ENCODE results near the gene CHMP4B. TPM values are rescaled to one million over a fixed set of nuclear protein-coding genes. Genes with fewer than 3 reads are reported as not detected.

CHMP4B gene
- total RNA-seq, 1 experiment from 2014 or later: 68.9 TPM

DNA sequence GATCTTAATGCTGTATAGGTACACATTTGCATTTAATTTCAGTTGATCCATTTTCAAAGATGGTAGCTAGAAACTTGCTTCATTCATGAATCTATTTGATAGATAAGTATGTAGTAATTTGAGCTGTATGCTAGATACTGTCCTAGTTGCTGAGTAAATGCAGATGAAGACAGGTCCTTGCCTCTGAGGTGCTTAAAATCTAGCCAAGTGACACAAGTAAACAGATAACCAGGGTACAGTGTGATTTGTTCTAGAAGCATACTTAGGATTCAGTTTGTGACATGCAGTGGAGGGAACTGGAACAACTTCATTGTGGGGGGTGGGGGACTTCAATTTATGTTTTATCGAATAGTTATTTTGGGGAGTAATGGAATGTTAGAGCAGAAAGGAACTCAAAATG lies 9.2 kb downstream of the CHMP4B start:
- TF ChIP-seq, protein P1, sequence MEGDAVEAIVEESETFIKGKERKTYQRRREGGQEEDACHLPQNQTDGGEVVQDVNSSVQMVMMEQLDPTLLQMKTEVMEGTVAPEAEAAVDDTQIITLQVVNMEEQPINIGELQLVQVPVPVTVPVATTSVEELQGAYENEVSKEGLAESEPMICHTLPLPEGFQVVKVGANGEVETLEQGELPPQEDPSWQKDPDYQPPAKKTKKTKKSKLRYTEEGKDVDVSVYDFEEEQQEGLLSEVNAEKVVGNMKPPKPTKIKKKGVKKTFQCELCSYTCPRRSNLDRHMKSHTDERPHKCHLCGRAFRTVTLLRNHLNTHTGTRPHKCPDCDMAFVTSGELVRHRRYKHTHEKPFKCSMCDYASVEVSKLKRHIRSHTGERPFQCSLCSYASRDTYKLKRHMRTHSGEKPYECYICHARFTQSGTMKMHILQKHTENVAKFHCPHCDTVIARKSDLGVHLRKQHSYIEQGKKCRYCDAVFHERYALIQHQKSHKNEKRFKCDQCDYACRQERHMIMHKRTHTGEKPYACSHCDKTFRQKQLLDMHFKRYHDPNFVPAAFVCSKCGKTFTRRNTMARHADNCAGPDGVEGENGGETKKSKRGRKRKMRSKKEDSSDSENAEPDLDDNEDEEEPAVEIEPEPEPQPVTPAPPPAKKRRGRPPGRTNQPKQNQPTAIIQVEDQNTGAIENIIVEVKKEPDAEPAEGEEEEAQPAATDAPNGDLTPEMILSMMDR (conservative IDR thresholded peaks at IDR 0.05; ENCODE audit: low read depth, low read length): no peak
- TF ChIP-seq EZH2 (IDR thresholded peaks at IDR 0.05; ENCODE audit: borderline replicate concordance, low read depth, low read length, poor library complexity, severe bottlenecking): no peak
- ChIA-PET POLR2A (ENCODE audit: low non-redundant PET) (no interaction called here), CTCF (no interaction called here)

DNA sequence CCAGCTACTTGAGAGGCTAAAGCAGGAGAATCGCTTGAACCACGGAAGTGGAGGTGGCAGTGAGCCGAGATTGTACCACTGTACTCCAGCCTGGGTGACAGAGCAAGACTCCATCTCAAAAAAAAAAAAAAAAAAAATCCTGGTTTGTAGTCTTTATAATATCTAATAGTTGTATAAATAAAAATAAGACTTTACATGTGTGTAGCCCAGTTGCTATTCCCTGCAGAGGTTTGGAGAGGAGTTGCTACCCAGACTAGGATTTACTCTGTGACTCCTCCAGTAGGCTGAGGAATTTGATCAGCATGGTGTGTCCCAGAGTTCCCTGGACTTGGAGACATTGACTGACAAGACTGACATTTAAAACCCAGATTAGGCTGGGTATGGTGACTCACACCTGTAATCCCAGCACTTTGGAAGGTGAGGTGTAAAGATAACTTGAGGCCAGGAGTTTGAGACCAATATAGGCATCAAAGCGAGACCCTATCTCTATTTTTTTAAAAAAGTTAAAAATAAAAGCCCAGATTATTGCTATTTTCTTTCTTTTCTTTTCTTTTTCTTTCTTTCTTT lies 10.2 kb downstream of the CHMP4B start:
- Histone ChIP-seq H3K9me3 (ENCODE audit: low read depth, low read length, poor library complexity, severe bottlenecking) (no peaks in the 10 kb centered on the region), H3K4me1 (ENCODE audit: insufficient read depth, low read length, poor library complexity, severe bottlenecking) (no peaks in the 10 kb centered on the region), H3K27me3 (replicated peaks; ENCODE audit: insufficient read depth, low read depth, low read length, poor library complexity) (no peaks in the 10 kb centered on the region), H3K4me3 (ENCODE audit: low read depth, low read length, poor library complexity, severe bottlenecking) (no peak overlapping the region), H3K36me3 (ENCODE audit: insufficient read depth, low read length, poor library complexity, severe bottlenecking) (no peaks in the 10 kb centered on the region), H3K27ac (ENCODE audit: low read depth, low read length, poor library complexity, severe bottlenecking) (no peak overlapping the region)
- BruUV-seq (replicated peaks): no TSS peak
- DNase-seq (ENCODE audit: low spot score): no peak
- ChIA-PET POLR2A (ENCODE audit: low non-redundant PET) (no interaction called here), CTCF (no interaction called here)
- intact Hi-C loops (cut with micrococcal nuclease; ENCODE audit: unreplicated experiment): no loop called here
- TF ChIP-seq EZH2 (IDR thresholded peaks at IDR 0.05; ENCODE audit: borderline replicate concordance, low read depth, low read length, poor library complexity, severe bottlenecking): no peak
- TF ChIP-seq, protein P1 (conservative IDR thresholded peaks at IDR 0.05; ENCODE audit: low read depth, low read length): no peak

More for the DNA sequence above, 9.2 kb downstream of the CHMP4B start:
- Histone ChIP-seq H3K27me3 (replicated peaks; ENCODE audit: insufficient read depth, low read depth, low read length, poor library complexity) (no peaks in the 10 kb centered on the region), H3K4me3 (ENCODE audit: low read depth, low read length, poor library complexity, severe bottlenecking) (no peak overlapping the region), H3K36me3 (ENCODE audit: insufficient read depth, low read length, poor library complexity, severe bottlenecking) (no peaks in the 10 kb centered on the region), H3K27ac (ENCODE audit: low read depth, low read length, poor library complexity, severe bottlenecking) (no peak overlapping the region), H3K4me1 (ENCODE audit: insufficient read depth, low read length, poor library complexity, severe bottlenecking) (no peaks in the 10 kb centered on the region), H3K9me3 (ENCODE audit: low read depth, low read length, poor library complexity, severe bottlenecking) (no peaks in the 10 kb centered on the region)
- no TSS peak for BruUV-seq (replicated peaks)
- DNase-seq (ENCODE audit: low spot score): no peak
- intact Hi-C loops (cut with micrococcal nuclease; ENCODE audit: unreplicated experiment): no loop called here

DNA sequence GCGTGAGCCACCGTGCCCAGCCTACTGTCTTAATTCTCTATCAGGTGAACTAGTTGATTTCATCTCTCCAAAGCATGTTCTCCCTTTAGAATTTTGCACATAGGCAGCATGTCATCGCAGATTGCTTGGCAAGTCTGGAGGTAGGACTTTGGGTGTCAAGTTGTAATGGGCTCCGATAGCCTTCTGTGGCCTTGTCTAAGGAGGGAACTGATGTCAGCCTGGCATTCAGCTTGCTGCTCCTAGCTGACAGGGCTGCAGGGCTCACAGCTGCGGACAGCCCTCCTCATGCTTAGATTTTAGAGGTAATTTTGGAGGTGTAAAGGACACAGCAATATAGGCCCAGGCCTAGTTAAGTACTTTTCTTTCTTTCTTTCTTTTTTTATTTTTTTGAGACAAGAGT lies 11.3 kb downstream of the CHMP4B start:
- no peak for DNase-seq (ENCODE audit: low spot score)
- Histone ChIP-seq H3K4me3 (ENCODE audit: low read depth, low read length, poor library complexity, severe bottlenecking) (no peak overlapping the region), H3K27ac (ENCODE audit: low read depth, low read length, poor library complexity, severe bottlenecking) (no peak overlapping the region), H3K4me1 (ENCODE audit: insufficient read depth, low read length, poor library complexity, severe bottlenecking) (peaks cover under 1% of the 10 kb centered on the region), H3K36me3 (ENCODE audit: insufficient read depth, low read length, poor library complexity, severe bottlenecking) (no peaks in the 10 kb centered on the region), H3K27me3 (replicated peaks; ENCODE audit: insufficient read depth, low read depth, low read length, poor library complexity) (no peaks in the 10 kb centered on the region), H3K9me3 (ENCODE audit: low read depth, low read length, poor library complexity, severe bottlenecking) (no peaks in the 10 kb centered on the region)
- no peak for TF ChIP-seq EZH2 (IDR thresholded peaks at IDR 0.05; ENCODE audit: borderline replicate concordance, low read depth, low read length, poor library complexity, severe bottlenecking)
- TF ChIP-seq, protein P1 (conservative IDR thresholded peaks at IDR 0.05; ENCODE audit: low read depth, low read length): no peak
- ChIA-PET POLR2A (ENCODE audit: low non-redundant PET) (no interaction called here), CTCF (interaction anchor here (1.1 kb wide), 1 partner anchor 10 kb away, joined by 3 read pairs; no protein-coding TSS in a partner anchor)
- intact Hi-C loops (cut with micrococcal nuclease; ENCODE audit: unreplicated experiment): no loop called here
- BruUV-seq (replicated peaks): no TSS peak
